ENCODE results near the gene GNAI2. TPM values are rescaled to one million over a fixed set of nuclear protein-coding genes. Genes with fewer than 3 reads are reported as not detected.

Gene GNAI2
- polyA plus RNA-seq, 1 donor (not counting 4 experiments of a cell fraction or from before 2014, with no cell fraction given) = 268 TPM

DNA sequence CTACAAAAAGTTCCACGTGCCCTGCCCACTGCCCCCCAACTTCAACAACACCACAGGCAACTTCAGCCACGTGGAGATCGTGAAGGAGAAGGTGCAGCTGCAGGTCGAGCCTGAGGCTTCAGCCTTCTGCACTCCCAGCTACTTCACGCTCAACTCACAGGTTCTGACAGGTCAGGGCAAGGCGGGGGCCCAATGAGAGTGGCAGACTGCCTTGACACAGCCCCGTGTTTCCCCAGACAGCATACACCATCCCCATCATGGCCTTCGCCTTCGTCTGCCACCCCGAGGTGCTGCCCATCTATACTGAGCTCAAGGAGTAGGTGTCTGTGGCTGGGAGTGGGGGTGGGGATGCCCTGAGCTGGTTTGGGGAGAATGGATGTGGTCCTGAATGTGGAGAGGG, 18.3 kb upstream of the GNAI2 start:
- no peak for DNase-seq (ENCODE audit: low read depth, low spot score)
- dilution Hi-C loops (cut with MboI; ENCODE audit: extremely low pct_ligation_motif_present, low sequenced_read_pairs) = no loop called here
- FAIRE-seq = peak; percentile 62
- H3K9ac ChIP-seq (ENCODE audit: control insufficient read depth, extremely low read depth, insufficient read depth, low read length) = no peak overlapping the region
- H3K9me1 ChIP-seq (ENCODE audit: control insufficient read depth, extremely low read depth, insufficient read depth, low read length) = no peaks in the 10 kb centered on the region
- no peak overlapping the region for H3K27ac ChIP-seq (ENCODE audit: control insufficient read depth, insufficient read depth, low read length)
- H3K4me1 ChIP-seq (ENCODE audit: control insufficient read depth, extremely low read depth, insufficient read depth, low read length) = peaks cover 11% of the 10 kb centered on the region
- H3K79me2 ChIP-seq (ENCODE audit: control insufficient read depth, insufficient read depth, low read length) = no peaks in the 10 kb centered on the region
- no peaks in the 10 kb centered on the region for H3K9me3 ChIP-seq (ENCODE audit: control insufficient read depth, low read depth, low read length)
- H3K36me3 ChIP-seq (ENCODE audit: control insufficient read depth in 2 of 2, extremely low read depth in 1 of 2, insufficient read depth in 2 of 2, low read length in 2 of 2) = no peaks in the 10 kb centered on the region
- H2AFZ ChIP-seq (ENCODE audit: control insufficient read depth, low read length) = no peak overlapping the region
- TF ChIP-seq, protein P1, sequence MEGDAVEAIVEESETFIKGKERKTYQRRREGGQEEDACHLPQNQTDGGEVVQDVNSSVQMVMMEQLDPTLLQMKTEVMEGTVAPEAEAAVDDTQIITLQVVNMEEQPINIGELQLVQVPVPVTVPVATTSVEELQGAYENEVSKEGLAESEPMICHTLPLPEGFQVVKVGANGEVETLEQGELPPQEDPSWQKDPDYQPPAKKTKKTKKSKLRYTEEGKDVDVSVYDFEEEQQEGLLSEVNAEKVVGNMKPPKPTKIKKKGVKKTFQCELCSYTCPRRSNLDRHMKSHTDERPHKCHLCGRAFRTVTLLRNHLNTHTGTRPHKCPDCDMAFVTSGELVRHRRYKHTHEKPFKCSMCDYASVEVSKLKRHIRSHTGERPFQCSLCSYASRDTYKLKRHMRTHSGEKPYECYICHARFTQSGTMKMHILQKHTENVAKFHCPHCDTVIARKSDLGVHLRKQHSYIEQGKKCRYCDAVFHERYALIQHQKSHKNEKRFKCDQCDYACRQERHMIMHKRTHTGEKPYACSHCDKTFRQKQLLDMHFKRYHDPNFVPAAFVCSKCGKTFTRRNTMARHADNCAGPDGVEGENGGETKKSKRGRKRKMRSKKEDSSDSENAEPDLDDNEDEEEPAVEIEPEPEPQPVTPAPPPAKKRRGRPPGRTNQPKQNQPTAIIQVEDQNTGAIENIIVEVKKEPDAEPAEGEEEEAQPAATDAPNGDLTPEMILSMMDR (optimal IDR thresholded peaks at IDR 0.05 in 1 of 3, IDR thresholded peaks at IDR 0.05 in 1 of 3, conservative IDR thresholded peaks at IDR 0.05 in 1 of 3; ENCODE audit: extremely low read depth in 1 of 3, insufficient read depth in 2 of 3, low read length in 3 of 3) = no peak
- no peak for TF ChIP-seq EZH2 (IDR thresholded peaks at IDR 0.05; ENCODE audit: low read length)
- H4K20me1 ChIP-seq (ENCODE audit: control insufficient read depth, extremely low read depth, insufficient read depth, low read length) = no peaks in the 10 kb centered on the region
- no peak overlapping the region for H3K4me3 ChIP-seq (ENCODE audit: control insufficient read depth in 2 of 3, extremely low read depth in 1 of 3, insufficient read depth in 2 of 3, low read depth in 1 of 3, low read length in 3 of 3)
- peaks cover 3% of the 10 kb centered on the region for H3K27me3 ChIP-seq (ENCODE audit: control insufficient read depth, extremely low read depth, insufficient read depth, low read length)
- peak overlapping the region; percentile 45 for H3K4me2 ChIP-seq (ENCODE audit: control insufficient read depth, extremely low read depth, insufficient read depth, low read depth, low read length)

DNA sequence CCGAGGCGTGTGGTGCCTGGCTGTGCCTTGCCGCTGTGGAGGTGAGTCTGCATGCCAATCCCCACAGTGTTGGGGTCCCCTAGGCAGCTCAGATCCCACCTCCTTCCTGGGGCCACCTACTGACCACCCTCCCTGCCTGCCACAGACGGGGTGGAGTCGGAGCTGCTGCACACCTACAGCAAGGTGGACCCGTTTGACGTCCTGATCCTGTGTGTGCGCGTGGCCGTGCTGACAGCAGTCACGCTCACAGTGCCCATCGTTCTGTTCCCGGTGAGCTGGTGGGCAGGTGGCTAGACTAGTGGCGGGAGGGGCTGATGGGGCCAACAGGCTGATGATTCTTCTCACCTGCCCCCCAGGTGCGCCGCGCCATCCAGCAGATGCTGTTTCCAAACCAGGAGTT, 17.6 kb upstream of the GNAI2 start:
- dilution Hi-C loops (cut with MboI; ENCODE audit: extremely low pct_ligation_motif_present, low sequenced_read_pairs) = no loop called here
- Histone ChIP-seq H3K79me2 (ENCODE audit: control insufficient read depth, insufficient read depth, low read length) (no peaks in the 10 kb centered on the region), H3K27ac (ENCODE audit: control insufficient read depth, insufficient read depth, low read length) (no peak overlapping the region), H4K20me1 (ENCODE audit: control insufficient read depth, extremely low read depth, insufficient read depth, low read length) (no peaks in the 10 kb centered on the region), H3K9ac (ENCODE audit: control insufficient read depth, extremely low read depth, insufficient read depth, low read length) (no peak overlapping the region), H3K36me3 (ENCODE audit: control insufficient read depth in 2 of 2, extremely low read depth in 1 of 2, insufficient read depth in 2 of 2, low read length in 2 of 2) (no peaks in the 10 kb centered on the region), H3K4me1 (ENCODE audit: control insufficient read depth, extremely low read depth, insufficient read depth, low read length) (peaks cover 11% of the 10 kb centered on the region), H3K9me3 (ENCODE audit: control insufficient read depth, low read depth, low read length) (no peaks in the 10 kb centered on the region), H3K27me3 (ENCODE audit: control insufficient read depth, extremely low read depth, insufficient read depth, low read length) (peaks cover 3% of the 10 kb centered on the region), H3K4me2 (ENCODE audit: control insufficient read depth, extremely low read depth, insufficient read depth, low read depth, low read length) (no peak overlapping the region), H2AFZ (ENCODE audit: control insufficient read depth, low read length) (no peak overlapping the region), H3K4me3 (ENCODE audit: control insufficient read depth in 2 of 3, extremely low read depth in 1 of 3, insufficient read depth in 2 of 3, low read depth in 1 of 3, low read length in 3 of 3) (no peak overlapping the region), H3K9me1 (ENCODE audit: control insufficient read depth, extremely low read depth, insufficient read depth, low read length) (no peaks in the 10 kb centered on the region)
- FAIRE-seq (no peak), DNase-seq (ENCODE audit: low read depth, low spot score) (no peak)
- TF ChIP-seq, protein P1 (optimal IDR thresholded peaks at IDR 0.05 in 1 of 3, IDR thresholded peaks at IDR 0.05 in 1 of 3, conservative IDR thresholded peaks at IDR 0.05 in 1 of 3; ENCODE audit: extremely low read depth in 1 of 3, insufficient read depth in 2 of 3, low read length in 3 of 3) = no peak
- no peak for TF ChIP-seq EZH2 (IDR thresholded peaks at IDR 0.05; ENCODE audit: low read length)
